Liver (tissue), 9 donors: ENCODE measurements around the gene CCDC61. TPM values are rescaled to one million over a fixed set of nuclear protein-coding genes. Genes with fewer than 3 reads are reported as not detected.

Source experiments
- DNase-seq: peaks from one replicate; pipeline ENCODE4 v3.0.0-alpha.2; 2017; ENCODE audit warnings: low spot score
- H3K27ac ChIP-seq, 2 donors: one replicate each; pipeline ENCODE4 v1.7.0; 2013; ENCODE audit warnings: inconsistent platforms in 2 of 2, low read length in 2 of 2, control low read depth in 1 of 2, low read depth in 1 of 2, mild to moderate bottlenecking in 1 of 2
- H3K27me3 ChIP-seq, 4 donors: one replicate each; pipeline versions ENCODE4 v1.6.1 to v1.7.0; 2013; ENCODE audit warnings: low read length in 3 of 4, inconsistent platforms in 1 of 4, mild to moderate bottlenecking in 1 of 4, moderate library complexity in 1 of 4; ENCODE audit not compliant: control insufficient read depth in 4 of 4, insufficient read depth in 4 of 4
- H3K36me3 ChIP-seq, 4 donors: one replicate each; pipeline versions ENCODE4 v1.6.1 to v1.7.0; 2013; ENCODE audit warnings: low read length in 3 of 4, mild to moderate bottlenecking in 3 of 4, low read depth in 1 of 4, moderate library complexity in 1 of 4; ENCODE audit not compliant: control insufficient read depth in 4 of 4, insufficient read depth in 3 of 4
- H3K4me1 ChIP-seq, 4 donors: one replicate each; pipeline versions ENCODE4 v1.6.1 to v1.7.0; 2013; ENCODE audit warnings: low read length in 3 of 4, mild to moderate bottlenecking in 3 of 4, moderate library complexity in 1 of 4; ENCODE audit not compliant: control insufficient read depth in 4 of 4, insufficient read depth in 4 of 4
- H3K4me3 ChIP-seq, 3 donors: one replicate each; pipeline versions ENCODE4 v1.6.1 to v1.7.0; 2013; ENCODE audit warnings: low read length in 3 of 3, control low read depth in 1 of 3, low read depth in 1 of 3, mild to moderate bottlenecking in 1 of 3
- H3K9ac ChIP-seq, 2 donors: one replicate each; pipeline ENCODE4 v1.7.0; 2013; ENCODE audit warnings: low read length in 2 of 2, mild to moderate bottlenecking in 2 of 2, moderate library complexity in 2 of 2, control low read depth in 1 of 2, low read depth in 1 of 2
- H3K9me3 ChIP-seq, 4 donors: one replicate each; pipeline versions ENCODE4 v1.6.1 to v1.7.0; 2013; ENCODE audit warnings: low read length in 3 of 4; ENCODE audit not compliant: control insufficient read depth in 4 of 4
- EGR1 ChIP-seq, 2 donors: IDR thresholded peaks; 2 replicates each; pipeline ENCODE4 v1.6.1; 2016 to 2018; ENCODE audit warnings: antibody characterized with exemption in 2 of 2, low read depth in 2 of 2
- FOXA1 ChIP-seq: IDR thresholded peaks from 2 replicates; pipeline ENCODE4 v1.6.1; 2016; ENCODE audit warnings: antibody characterized with exemption
- FOXA2 ChIP-seq: IDR thresholded peaks from 2 replicates; pipeline ENCODE4 v1.6.1; 2016; ENCODE audit warnings: antibody characterized with exemption
- GABPA ChIP-seq, 2 donors: IDR thresholded peaks in 1 of 2; conservative IDR thresholded peaks in 1 of 2; 2 replicates each; pipeline ENCODE4 v1.6.1; 2016; ENCODE audit warnings: antibody characterized with exemption in 2 of 2, mild to moderate bottlenecking in 1 of 2, moderate library complexity in 1 of 2
- HNF4A ChIP-seq, 2 donors: conservative IDR thresholded peaks; 2 replicates each; pipeline ENCODE4 v1.6.1; 2016; ENCODE audit warnings: antibody characterized with exemption in 2 of 2, mild to moderate bottlenecking in 2 of 2
- HNF4G ChIP-seq: IDR thresholded peaks from 2 replicates; pipeline ENCODE4 v1.6.1; 2016; ENCODE audit warnings: antibody characterized with exemption
- JUND ChIP-seq, 2 donors: IDR thresholded peaks; 2 replicates each; pipeline ENCODE4 v1.6.1; 2016; ENCODE audit warnings: antibody characterized with exemption in 2 of 2
- NR2F2 ChIP-seq: IDR thresholded peaks from 2 replicates; pipeline ENCODE4 v1.6.1; 2016; ENCODE audit warnings: antibody characterized with exemption
- RAD21 ChIP-seq, 2 donors: IDR thresholded peaks; 2 replicates each; pipeline ENCODE4 v1.6.1; 2016; ENCODE audit warnings: antibody characterized with exemption in 2 of 2, mild to moderate bottlenecking in 2 of 2
- RXRA ChIP-seq, 2 donors: IDR thresholded peaks; 2 replicates each; pipeline ENCODE4 v1.6.1; 2017 to 2018; ENCODE audit warnings: antibody characterized with exemption in 2 of 2, mild to moderate bottlenecking in 1 of 2
- SP1 ChIP-seq: IDR thresholded peaks from 2 replicates; pipeline ENCODE4 v1.6.1; 2018; ENCODE audit warnings: antibody characterized with exemption, mild to moderate bottlenecking
- TAF1 ChIP-seq: conservative IDR thresholded peaks from 2 replicates; pipeline ENCODE4 v1.6.1; 2016; ENCODE audit warnings: antibody characterized with exemption, mild to moderate bottlenecking
- YY1 ChIP-seq: IDR thresholded peaks from 2 replicates; pipeline ENCODE4 v1.6.1; 2016; ENCODE audit warnings: antibody characterized with exemption, mild to moderate bottlenecking
- WGBS: extraction: QIAGEN DNeasy Blood & Tissue Kit; methylation state at CpG from one replicate; pipeline ENCODE4 v1.1.7; 2013; 5-methylcytosine and 5-hydroxymethylcytosine counted together
- polyA plus RNA-seq, 2 donors: library from polyadenylated mRNA; stranded (reverse) in 1 of 2; unstranded in 1 of 2; fragments of 200-250 nt in 1 of 2; fragments of >200 nt in 1 of 2; fragmentation: Nextera tagmentation in 1 of 2; extraction: Ambion mirVana in 1 of 2; gene quantifications; one replicate each; pipeline versions ENCODE4 v1.2.1 to v1.2.3, GENCODE V29; 2013 to 2015
- total RNA-seq, 2 donors: library from RNA; depleted of rRNA; stranded (reverse); fragments of >200 nt; gene quantifications; one replicate each; pipeline ENCODE4 v1.2.3, GENCODE V29; 2014
- TF ChIP-seq, protein P1 (sequence below): IDR thresholded peaks from 2 replicates; pipeline ENCODE4 v1.6.1; 2016; ENCODE audit warnings: antibody characterized with exemption
- TF ChIP-seq, protein P2 (sequence below): IDR thresholded peaks from 2 replicates; pipeline ENCODE4 v1.6.1; 2016; ENCODE audit warnings: antibody characterized with exemption
- TF ChIP-seq, protein P3 (sequence below): IDR thresholded peaks from 2 replicates; pipeline ENCODE4 v1.6.1; 2016; ENCODE audit warnings: antibody characterized with exemption
- TF ChIP-seq, protein P4 (sequence below): IDR thresholded peaks from 2 replicates; pipeline ENCODE4 v1.6.1; 2016; ENCODE audit warnings: antibody characterized with exemption, mild to moderate bottlenecking
- TF ChIP-seq, protein P5 (sequence below): fragments of 150-350 bp; IDR thresholded peaks from 2 replicates; pipeline ENCODE4 v1.5.1; 2017; ENCODE audit warnings: improper control_type of control experiment, low read depth, low read length; ENCODE audit not compliant: missing input control
- donor health status: healthy.
- donor health status: healthy.
- donor health status: healthy.
- donor health status: healthy.
- donor health status: healthy.

The CCDC61 gene
- total and polyA plus RNA-seq, 4 donors, result 1.7 to 6.3 (median 2.9) TPM

DNA sequence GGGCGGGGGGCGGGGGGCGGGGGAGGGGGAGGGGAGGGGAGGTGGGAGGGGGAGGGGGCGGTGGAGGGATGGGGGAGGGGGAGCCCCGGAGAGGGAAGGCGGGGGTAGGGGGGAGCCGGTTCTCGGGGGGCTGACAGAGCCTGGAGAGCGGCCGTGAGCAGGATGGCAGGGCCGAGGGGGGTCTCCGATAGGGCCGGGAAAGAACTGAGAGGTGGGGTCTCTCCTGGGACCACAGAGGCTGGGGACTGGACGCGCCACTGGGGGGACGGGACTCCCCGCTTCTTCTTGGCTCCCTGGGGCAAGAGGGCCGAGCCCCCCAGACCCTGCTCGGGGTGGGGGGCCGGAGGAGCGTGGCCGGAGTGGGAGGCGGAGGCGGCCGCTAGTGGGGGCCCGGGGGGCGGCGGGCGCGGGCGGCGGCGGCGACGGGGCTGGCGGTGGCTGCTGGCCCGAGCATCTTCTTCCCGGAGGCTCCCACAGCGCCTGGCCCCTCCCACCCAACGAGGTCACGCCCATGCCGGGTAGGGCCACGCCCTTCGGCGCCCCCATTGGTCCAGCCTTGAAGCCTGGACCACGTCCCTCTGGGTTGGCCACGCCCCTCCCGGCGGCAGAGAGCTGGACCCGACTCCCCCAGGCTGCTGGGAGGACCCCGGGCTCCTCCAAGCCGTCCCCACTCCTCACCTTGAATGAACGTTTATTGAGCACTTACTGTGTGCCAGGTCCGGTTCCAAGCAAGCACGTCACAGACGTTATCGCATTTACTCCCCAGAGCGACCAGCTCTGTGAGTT is 21.5 kb upstream of the CCDC61 start, which contains the start of gene NOVA2:
TSS of gene NOVA2 (minus strand) at position 313 of the 786 bp plus-strand sequence. CDS start 514 bp downstream, outside the sequence.
- Histone ChIP-seq H3K4me1 (peaks cover 0 to 2% (median 0%) of the 10 kb centered on the region in 4 donors), H3K9me3 (no peaks in the 10 kb centered on the region), H3K4me3 (peak within 1 kb of the TSS in 1 of 3 donors; percentile 42), H3K36me3 (no peaks in the 10 kb centered on the region), H3K9ac (no peak within 1 kb of the TSS), H3K27ac (no peak within 1 kb of the TSS), H3K27me3 (peaks cover 0 to 15% (median 4%) of the 10 kb centered on the region in 4 donors)
- no peak for TF ChIP-seq RXRA (IDR thresholded peaks at IDR 0.05)
- TF ChIP-seq FOXA2, result no peak
- TF ChIP-seq SP1, result no peak
- TF ChIP-seq, protein P1, sequence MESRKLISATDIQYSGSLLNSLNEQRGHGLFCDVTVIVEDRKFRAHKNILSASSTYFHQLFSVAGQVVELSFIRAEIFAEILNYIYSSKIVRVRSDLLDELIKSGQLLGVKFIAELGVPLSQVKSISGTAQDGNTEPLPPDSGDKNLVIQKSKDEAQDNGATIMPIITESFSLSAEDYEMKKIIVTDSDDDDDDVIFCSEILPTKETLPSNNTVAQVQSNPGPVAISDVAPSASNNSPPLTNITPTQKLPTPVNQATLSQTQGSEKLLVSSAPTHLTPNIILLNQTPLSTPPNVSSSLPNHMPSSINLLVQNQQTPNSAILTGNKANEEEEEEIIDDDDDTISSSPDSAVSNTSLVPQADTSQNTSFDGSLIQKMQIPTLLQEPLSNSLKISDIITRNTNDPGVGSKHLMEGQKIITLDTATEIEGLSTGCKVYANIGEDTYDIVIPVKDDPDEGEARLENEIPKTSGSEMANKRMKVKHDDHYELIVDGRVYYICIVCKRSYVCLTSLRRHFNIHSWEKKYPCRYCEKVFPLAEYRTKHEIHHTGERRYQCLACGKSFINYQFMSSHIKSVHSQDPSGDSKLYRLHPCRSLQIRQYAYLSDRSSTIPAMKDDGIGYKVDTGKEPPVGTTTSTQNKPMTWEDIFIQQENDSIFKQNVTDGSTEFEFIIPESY, result no peak
- TF ChIP-seq JUND (IDR thresholded peaks at IDR 0.05), result no peak
- TF ChIP-seq, protein P2, sequence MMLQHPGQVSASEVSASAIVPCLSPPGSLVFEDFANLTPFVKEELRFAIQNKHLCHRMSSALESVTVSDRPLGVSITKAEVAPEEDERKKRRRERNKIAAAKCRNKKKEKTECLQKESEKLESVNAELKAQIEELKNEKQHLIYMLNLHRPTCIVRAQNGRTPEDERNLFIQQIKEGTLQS, result no peak
- TF ChIP-seq EGR1 (IDR thresholded peaks at IDR 0.05; ENCODE audit: low read depth in 2 of 2), result no peak
- TF ChIP-seq RAD21 (IDR thresholded peaks at IDR 0.05), result no peak
- TF ChIP-seq, protein P3, sequence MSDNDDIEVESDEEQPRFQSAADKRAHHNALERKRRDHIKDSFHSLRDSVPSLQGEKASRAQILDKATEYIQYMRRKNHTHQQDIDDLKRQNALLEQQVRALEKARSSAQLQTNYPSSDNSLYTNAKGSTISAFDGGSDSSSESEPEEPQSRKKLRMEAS, result no peak
- TF ChIP-seq FOXA1, result no peak
- TF ChIP-seq HNF4G, result no peak
- no peak for TF ChIP-seq TAF1
- TF ChIP-seq, protein P4, sequence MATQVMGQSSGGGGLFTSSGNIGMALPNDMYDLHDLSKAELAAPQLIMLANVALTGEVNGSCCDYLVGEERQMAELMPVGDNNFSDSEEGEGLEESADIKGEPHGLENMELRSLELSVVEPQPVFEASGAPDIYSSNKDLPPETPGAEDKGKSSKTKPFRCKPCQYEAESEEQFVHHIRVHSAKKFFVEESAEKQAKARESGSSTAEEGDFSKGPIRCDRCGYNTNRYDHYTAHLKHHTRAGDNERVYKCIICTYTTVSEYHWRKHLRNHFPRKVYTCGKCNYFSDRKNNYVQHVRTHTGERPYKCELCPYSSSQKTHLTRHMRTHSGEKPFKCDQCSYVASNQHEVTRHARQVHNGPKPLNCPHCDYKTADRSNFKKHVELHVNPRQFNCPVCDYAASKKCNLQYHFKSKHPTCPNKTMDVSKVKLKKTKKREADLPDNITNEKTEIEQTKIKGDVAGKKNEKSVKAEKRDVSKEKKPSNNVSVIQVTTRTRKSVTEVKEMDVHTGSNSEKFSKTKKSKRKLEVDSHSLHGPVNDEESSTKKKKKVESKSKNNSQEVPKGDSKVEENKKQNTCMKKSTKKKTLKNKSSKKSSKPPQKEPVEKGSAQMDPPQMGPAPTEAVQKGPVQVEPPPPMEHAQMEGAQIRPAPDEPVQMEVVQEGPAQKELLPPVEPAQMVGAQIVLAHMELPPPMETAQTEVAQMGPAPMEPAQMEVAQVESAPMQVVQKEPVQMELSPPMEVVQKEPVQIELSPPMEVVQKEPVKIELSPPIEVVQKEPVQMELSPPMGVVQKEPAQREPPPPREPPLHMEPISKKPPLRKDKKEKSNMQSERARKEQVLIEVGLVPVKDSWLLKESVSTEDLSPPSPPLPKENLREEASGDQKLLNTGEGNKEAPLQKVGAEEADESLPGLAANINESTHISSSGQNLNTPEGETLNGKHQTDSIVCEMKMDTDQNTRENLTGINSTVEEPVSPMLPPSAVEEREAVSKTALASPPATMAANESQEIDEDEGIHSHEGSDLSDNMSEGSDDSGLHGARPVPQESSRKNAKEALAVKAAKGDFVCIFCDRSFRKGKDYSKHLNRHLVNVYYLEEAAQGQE, result no peak
- TF ChIP-seq YY1, result no peak
- TF ChIP-seq NR2F2, result no peak
- TF ChIP-seq, protein P5, sequence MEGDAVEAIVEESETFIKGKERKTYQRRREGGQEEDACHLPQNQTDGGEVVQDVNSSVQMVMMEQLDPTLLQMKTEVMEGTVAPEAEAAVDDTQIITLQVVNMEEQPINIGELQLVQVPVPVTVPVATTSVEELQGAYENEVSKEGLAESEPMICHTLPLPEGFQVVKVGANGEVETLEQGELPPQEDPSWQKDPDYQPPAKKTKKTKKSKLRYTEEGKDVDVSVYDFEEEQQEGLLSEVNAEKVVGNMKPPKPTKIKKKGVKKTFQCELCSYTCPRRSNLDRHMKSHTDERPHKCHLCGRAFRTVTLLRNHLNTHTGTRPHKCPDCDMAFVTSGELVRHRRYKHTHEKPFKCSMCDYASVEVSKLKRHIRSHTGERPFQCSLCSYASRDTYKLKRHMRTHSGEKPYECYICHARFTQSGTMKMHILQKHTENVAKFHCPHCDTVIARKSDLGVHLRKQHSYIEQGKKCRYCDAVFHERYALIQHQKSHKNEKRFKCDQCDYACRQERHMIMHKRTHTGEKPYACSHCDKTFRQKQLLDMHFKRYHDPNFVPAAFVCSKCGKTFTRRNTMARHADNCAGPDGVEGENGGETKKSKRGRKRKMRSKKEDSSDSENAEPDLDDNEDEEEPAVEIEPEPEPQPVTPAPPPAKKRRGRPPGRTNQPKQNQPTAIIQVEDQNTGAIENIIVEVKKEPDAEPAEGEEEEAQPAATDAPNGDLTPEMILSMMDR, result no peak
- no peak for TF ChIP-seq GABPA (IDR thresholded peaks at IDR 0.05 in 1 of 2, conservative IDR thresholded peaks at IDR 0.05 in 1 of 2)
- no peak for TF ChIP-seq HNF4A (conservative IDR thresholded peaks at IDR 0.05)
- 6% methylated on average over 54 of the region's 58 CpGs for WGBS
- DNase-seq, result peak; percentile 63
